Measurements from ENCODE around the gene TMEM187.

TMEM187 gene

DNA sequence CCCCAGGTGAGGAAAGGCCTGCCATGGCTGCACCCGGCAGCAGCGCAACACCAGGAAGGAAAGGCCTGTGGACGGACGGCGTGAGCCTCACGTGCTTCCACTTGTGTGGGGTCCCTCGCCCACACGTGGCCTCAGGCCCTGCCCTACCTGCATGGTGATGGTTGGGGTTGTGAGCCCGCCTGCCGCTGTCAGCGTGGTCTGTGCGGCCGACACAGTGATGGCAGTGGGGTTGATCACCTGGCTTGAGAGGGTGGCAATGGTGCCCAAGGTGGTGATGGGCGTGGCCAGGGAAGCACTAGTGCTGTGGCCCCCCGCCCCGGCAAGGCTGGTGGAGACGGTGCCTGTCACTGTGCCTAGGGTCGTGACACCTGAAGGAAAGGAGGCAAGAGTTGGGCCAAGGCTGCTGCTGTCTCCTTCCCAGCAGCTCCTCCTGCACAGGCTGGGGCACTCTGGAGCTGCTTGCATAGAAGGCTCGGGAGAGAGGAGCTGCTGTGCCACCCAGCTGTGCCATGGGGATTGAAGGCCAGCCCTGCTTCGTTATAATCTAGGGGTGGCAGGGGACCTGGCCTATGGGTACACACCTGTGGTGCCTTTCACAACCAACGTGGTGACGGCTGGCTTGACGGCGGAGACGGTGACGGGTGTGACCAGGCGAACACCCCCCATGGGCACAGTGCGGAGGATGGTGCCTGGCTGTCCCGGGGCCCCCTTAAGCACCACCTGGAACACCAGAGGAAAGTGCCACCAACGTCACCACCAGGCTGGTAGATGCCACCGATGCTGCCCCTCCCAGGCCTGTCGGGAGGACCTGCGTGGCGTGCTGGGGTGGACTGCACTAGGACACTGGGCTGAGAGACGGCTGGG is 16.3 kb upstream of the TMEM187 start:
- no peak for DNase-seq

DNA sequence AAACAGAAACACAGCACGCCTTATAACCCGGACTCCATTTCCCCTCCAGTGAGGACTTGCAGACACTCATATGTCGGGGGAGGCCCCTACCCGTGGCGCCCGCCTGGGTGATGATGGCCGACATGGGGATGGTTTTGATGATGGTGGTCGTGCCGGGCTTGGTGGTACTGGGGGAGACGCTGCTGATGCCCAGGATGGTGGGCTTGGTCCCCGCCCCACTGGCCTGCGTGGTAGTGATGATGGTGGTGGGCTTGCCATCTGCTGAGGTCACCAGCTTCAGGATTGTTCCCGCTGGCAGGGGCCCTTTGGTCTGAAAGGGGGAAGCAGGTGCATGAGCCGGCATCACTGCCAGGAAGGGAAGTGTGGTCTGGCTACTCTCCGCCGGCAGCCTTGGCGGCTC is 15.3 kb upstream of the TMEM187 start:
- DNase-seq = no peak

DNA sequence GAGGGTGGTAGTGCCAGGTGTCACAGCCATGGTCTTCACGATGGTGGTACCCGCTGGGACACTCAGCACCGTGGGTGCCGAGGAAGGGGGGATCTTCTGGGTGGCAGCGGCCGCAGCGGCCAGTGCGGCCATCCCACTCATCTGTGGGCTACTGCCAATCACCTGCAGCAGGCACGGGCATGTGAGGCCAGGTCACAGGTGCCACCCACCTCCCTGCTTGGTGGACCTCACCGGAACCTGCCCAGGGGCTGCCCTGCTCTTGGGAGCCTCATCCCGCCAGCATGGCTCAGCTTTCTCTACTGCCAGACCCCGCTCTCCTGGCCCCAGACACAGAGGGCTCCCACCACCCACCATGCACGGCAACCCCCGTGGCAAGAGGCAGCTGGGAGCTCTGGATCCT is 13.9 kb upstream of the TMEM187 start:
- no peak for DNase-seq

DNA sequence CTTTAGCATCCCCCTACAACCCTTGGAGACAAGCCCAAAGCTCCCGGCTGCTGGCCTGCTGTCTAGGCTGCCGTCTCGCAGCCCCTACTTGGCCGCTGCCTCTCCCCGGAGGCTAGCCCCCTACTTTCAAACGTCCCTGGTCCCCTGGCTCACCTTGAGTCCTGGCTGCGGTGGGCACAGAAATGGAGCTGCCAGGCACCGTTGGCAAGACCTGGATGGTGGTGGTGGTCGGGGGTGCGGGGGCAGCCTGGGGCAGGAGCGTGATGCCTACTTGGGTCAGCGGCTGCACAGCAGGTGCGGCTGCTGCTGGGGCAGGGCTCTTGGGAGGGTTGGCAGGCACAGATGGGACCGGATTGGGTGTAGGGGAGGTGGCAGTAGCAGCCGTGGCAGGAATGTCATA is 12.9 kb upstream of the TMEM187 start:
- DNase-seq = no peak

DNA sequence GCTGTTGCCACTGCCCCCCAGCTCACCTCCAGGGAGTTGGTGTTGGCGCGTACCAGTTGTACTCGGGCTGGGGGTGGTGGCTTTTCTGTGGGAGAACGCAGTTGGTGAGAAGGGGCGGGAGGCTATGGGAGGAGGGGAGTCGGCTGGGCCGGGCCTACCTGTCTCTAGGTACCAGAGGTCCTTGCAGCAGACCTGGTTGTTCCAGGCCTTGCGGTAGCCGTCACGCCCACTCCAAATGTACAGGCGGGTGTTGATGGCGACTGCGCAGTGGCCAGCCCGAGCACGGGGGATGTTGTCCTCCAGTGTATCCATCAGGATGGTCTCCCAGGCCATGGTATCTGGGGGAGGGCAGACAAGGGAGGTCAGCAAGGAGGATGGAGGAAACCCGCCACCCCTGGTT is 12.5 kb upstream of the TMEM187 start:
- DNase-seq = no peak

DNA sequence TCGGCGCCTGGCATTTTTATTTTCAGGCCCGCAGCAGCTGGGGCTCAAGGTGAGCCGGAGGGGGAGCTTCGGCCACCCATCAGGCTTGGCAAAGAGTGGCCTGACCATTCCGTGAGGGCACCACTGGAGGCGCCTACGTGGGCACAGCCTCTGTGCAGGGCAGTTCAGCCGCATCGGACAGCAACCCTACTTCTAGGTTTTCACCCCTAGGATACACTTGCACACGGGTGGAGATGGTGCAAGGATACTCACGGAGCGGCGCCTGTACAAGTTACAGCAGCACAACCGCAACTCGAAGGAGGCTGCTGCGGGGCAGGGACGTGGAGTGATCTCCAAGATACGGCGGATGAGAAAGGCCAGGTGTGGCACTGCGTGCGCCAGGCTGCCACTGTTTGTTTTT is 11.8 kb upstream of the TMEM187 start:
- no peak for DNase-seq

DNA sequence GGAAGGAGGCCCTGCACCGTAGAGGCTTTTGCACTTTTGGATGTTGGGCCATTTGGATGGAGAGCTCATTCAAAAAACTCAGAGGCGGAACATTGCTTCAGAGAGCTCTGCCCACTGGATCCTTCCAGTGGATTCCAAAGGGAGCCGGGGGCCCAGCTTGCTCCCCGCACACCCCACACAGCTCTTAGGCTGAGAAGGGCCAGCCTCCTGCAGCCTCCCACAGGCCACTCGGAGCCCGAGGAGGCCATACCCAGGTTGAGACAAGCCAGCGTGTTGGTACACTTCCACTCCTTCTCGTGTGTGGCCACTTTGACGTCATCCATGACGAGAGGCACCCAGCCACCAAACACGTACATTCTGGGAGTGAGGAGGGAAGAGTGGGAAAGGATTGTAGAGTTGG is 11.3 kb upstream of the TMEM187 start:
- DNase-seq = no peak

DNA sequence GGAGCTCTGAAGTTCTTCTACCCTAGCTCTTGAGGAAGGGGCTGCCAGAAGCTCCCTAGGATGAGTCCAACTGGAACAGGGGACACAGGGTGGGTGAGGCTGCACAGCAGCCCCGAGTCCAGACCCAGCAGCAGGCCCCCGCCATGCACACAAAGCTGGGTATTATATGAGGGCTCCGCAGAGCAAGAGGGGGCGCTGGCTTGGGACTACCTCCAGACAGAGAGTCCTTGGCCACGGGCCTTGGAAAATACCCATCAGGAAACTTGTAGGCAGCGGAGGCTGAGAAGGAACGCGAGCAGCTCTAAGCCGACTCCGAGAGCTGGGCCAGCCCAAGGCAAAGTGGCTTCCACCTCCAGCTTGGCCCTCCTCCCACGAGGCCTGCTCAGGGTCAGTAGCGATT is 9.0 kb upstream of the TMEM187 start:
- no peak for DNase-seq

DNA sequence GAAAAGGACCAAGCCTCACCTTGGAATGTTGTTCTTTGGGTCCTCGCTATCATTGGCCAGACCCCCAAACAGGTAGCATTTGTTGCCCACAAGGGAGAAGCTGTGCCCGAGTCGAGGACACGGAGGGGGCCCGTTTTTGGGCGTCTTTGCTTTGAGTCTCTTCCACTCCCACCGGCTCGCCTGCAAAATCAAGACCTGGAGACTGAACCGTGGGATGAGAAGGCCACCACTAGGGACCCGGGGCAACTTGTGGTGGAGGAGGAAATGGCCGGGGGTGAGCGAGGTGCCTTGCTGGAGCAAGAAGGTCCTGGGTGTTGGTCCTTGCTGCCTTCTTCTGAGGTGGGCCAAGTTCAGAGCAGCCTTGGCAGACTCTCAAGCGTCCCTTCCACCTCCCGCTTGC is 8.4 kb upstream of the TMEM187 start:
- no peak for DNase-seq

DNA sequence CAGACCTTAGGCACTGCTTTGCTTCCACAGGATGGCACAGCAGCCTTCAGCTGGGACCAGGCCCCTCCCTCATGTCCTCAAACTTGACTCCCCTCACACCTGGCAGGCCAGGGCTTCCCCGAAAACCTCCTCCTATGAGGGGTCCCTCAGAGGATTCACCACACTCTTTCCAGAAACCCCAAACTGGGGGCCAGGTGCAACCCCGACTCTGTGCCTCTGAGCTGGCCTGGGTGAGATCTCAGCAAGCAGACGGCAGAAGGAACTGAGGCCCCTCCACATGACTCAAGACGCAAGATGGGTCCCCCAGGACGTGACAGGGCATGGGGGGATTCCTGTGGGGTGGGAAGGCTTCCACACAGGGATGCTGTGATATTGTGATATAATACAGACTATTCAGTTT is 7.1 kb upstream of the TMEM187 start:
- DNase-seq = no peak

DNA sequence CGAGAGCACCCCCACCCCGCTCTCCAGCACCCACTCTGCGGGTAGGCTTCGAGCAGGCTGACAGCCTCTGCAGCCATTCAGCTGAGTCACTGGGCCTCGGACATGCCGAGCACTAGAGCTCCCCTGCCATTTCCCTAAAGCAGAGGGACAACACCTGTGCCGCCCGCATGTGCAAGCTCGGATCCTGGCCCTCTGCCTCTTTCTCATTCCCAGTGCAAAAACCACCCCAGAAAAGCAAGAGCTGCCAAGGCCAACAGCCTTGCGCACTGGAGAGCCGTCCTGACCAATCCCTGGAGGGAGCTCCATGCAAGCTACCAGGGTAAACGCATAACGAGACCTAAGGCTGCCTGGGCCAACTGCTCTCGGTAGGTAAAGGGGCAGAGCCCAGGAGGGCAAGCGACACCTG is 6.3 kb upstream of the TMEM187 start:
- no peak for DNase-seq

DNA sequence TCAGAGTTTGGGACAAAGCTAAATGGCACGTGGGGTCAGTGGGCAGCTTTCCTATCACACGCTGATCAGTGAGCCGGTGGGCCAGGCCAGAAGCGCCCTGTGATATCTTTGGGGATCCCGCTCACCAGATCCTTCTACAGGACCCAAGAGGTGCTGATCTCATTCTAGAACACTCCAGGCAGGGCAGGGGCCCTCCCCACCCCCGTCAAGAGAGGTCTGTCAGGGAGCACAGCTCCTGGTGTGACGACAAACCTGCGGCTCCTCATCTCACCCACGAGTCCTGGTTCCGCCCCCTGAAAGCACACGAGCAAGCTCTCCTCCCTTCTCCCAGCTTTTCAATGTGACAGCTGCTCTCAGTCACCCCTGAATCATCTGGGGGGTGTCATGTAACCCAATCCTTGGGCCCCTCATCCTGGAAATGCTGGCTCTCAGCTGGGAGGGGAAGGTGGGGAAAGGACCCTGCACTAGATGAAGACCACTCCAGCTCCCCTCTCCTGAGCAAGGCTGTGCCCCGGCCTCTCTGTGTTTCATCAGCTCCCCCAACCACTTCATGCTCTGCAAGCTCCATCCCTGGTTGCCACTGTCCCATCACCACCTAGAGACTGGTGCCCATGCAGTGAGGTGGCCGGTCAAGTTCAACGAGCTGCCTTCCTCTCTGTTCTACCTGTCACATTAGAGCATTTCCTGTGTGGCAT is 5.6 kb upstream of the TMEM187 start:
- no peak for DNase-seq

DNA sequence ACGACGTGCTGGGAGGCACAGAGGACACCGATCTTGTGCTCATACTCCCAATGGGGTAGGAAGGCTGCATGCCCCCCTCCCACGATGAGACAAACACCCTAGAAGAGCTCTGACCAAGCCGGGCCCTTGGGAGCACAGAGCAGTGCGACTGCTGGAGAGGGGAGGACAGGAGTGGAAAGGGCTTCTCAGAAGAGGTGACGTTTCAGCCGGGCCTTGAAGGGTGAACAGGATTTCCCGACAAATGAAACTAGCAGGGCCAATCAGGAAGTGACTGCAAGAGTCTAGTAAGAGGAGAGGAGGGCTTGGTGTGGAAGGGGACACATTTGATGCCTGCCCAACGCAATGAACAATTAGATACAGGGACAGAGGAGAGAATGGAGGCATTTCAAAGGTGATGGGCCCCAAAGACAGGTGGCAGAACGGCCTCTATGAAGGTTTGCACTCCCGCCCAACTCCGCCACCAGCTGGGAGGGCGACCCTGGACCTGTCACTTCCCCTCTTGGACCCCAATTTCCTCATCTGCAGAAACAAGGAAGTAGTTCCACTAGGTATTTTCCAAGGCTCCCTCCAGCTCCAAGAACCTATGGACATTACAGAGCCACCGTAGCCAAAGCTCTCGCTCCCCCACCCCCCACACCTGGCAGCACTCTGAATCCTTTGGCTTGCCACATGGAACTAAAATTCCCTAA is 4.9 kb upstream of the TMEM187 start:
- DNase-seq = no peak

DNA sequence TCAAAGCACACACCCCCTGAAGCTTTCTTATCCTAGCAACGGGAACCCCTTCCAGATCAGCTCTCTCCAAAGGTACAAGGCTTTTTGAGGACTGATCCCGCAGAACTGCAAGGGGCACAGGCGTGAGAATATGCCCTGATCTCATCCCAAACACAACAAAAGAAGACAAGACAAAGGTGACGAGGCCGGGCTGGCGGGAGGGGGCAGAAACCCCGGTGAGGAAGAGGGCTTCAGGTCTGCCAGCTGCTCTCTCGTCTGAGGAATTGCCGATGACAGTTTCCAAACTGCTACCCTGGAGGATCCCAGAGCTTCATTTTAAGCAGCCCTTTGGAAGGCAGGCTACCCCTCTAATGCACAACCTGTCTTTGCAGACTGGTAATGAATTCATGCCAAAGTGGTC is 4.3 kb upstream of the TMEM187 start:
- DNase-seq = no peak

DNA sequence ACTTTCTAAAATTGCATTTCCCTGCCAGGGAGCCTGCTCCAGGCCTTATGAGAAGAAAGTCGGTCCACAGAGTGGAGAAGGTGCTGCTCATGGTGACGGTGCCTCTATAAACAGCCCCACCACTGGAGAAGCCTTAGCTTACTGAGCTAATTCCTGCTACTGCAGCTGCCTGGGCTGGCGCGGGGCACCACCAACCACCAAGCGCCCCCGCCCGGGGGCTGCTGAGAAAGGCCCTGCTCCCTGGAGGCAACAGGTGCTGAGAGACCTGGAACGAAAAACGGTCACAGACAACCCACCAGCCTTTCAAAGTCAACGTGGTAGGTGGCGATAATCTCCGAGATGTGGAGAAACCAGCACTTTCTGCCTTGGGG is 3.8 kb upstream of the TMEM187 start:
- no peak for DNase-seq

DNA sequence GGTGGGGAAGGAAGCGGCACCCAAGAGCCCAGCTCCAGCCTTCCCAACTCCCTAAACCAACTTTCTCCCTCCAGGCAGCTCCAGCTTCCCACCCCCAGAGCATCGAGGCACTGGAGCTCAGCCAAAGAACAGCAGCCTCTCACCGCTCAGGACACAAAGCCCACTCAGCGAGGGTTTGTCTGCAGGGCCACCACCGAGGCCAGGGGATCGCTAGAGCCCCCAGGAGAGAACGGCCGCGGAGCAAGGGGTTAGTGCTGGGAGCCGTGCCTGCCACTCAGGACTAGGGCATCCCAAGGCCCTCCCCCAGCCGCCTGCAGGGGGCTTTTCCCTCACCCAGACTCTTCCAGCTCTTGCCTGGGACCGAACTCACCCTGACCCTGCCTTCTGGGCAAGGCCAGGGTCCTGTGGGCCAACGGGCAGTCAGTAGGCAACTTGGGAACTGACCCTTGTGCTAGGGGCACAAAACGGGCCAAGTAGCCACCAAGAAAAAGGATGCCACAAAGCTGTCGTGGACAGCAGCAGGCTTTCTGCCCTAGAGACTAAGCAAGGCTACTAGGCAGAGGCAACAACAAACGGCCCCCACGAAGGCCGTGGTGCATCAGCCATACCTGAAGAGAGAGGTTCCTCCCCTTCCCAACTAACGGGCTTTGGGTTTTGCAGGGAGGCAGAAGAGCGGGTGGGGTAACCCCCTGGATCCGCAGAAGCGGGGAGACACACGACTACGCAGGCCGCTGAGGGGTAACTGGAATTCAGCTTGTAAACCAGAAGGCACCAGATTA is 3.2 kb upstream of the TMEM187 start:
- DNase-seq = no peak

DNA sequence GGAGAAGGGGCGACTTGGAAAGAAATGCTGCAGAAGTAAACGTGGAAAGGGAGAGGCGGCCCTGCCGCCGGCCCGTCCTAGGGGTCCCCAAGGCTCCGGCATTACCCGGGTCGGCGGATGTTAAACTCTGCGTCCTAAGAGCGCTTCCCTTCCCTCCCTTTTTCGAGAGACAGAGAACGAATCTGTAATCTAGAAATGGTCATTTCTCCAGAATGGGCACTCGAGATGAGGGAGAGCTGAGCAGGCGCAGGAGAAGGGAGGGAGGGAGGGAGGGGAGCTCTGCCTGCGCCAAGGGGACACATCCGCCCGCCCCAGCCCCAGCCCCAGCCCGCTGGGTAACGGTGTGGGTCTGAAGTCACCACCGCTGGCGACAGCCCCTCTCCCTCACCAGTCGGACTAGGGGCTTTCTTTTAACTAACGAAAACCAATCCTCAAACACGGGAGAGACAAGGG is 2.6 kb upstream of the TMEM187 start:
- DNase-seq = no peak

DNA sequence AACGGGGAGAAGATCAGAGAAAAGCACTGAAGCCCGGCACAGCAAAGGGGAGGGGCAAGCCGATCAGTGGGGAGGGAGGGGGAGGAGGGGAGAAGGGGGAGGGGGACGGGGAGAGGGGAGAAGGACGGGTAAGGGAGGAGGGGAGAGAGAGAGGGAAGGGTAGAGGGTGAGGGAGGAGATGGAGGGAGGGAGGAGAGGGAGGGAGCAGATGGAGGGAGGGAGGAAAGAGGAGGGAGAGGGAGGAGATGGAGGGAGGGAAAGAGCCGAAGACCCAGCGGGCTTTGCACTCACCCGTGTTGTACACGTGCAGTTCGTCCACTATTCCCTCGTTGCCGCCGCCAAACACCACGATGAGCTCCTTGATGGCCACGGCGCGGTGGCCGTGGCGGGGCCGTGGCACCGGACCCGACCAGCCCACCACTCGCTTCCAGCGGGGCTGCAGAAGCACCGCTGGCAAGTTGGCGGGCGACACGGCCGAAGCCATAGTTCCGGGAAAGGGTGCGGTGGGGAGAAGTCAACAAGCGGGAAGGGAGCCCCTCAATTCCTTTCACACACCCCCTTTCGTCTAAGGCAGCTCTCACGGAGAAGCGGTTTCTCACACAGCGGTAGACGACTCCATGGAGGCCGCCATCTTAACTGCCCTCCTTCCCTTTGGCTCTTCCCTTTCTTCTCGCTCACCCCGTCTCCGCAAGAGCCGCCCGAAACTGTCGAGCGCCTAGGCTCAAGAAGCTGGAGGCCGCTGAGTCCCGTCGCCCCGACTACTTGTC is 2.0 kb upstream of the TMEM187 start:
- peak; percentile 51 for DNase-seq

DNA sequence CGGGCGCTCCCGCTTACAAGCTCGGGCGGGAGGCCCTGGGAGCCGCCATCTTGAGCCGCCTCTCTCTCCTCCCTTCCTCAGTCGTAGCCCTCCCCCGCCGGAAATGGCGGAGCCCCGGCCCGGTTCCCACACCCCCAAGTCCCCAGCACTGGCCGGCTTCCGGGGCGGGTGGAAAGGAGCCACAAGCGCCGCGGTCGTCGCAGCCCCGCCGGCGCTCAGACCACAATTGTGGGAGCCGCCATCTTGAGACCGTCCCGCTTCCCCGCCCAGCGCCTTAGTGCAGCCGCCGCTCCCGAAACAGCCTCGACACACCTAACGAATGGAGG is 1.5 kb upstream of the TMEM187 start:
- peak; percentile 73 for DNase-seq

DNA sequence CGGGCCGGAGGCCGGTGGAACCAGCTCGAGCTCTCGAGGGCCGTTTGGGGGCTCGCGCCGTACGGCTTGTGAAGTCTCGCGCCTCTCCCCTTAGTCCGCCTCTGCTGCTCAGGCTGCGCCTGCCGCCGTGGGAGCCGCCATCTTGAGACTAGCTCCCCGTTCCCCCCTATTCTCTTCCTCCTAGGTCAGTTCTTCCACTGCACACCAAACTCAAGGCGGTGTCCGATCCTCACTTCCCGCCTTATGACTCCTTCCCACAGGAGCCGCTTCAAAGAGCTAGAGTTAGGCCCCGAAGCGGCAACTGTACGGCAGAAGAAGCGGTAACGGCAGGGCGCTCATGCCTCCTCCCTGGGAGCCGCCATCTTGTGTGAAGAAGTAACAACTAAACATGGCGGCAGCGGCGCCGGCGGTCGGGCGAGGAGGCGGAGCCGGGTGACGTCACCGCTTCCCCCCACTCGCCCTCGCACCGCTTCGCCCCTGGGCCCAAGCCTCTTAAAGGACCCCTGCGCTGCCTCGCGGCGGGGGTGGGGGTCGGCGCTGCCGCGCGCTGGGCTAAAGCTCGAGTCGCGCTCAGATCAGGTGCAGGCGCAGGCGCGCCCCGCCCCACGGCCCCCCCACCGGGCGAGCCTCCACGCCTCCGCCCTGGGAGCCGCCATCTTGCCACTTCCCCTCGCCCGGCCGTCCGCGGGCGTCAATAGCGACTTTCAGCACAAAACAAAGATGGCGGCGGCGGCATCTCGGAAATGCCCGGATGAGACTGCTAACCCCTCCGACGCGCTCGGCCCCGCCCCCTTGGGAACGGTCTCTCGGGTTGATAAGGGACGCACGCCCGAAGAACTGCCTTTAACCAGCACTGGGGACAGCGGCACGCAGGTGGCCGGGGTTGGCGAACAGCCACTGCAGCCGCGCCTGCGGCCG is 845 bp upstream of the TMEM187 start, which contains the start of gene HCFC1:
TSS of gene HCFC1 (minus strand) at position 369 of the 918 bp plus-strand sequence. CDS start 978 bp downstream, outside the sequence.
- peak; percentile 79 for DNase-seq
